ENCODE measurements around the gene CADPS2.

CADPS2 gene

DNA sequence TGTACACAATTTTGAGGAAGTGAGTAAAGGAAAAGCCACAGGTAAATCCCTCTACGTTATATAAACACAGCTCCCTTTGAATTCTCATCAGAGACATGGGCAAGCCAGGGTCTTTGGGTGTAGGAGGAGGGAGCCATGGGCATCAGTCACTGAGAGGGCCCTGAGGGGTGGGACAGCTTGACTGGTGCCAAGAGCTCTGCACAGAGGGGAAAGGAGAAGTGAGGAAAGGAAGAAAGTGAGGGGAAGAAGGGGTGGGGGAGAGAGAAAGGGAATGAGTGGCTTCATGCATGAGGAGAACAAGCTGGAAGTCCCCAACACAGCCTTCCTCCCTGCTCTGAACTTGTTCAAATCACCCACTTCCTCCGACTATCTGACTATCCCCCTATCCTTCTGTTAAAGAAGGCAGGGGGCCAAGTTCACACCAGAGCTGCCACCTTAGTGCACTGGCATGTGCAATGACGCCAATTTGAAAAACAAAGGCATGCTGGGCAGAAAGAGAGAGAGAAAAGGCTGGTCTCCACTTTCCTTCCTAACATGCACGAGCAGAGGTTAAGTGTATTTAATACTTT lies 167.2 kb downstream of the CADPS2 start:
- Histone ChIP-seq H3K27ac (ENCODE audit: low read length, poor library complexity, severe bottlenecking) (no peak overlapping the region), H3K36me3 (ENCODE audit: control insufficient read depth in 1 of 2, insufficient read depth in 2 of 2, low read depth in 1 of 2, low read length in 2 of 2) (no peaks in the 10 kb centered on the region), H4K8ac (ENCODE audit: low read length) (no peak overlapping the region), H3K9me3 (ENCODE audit: control insufficient read depth, low read length) (no peaks in the 10 kb centered on the region), H2BK5ac (ENCODE audit: low read depth, low read length, poor library complexity, severe bottlenecking) (no peak overlapping the region), H3K4me1 (ENCODE audit: control insufficient read depth, insufficient read depth, low read depth, low read length) (no peaks in the 10 kb centered on the region), H3K27me3 (ENCODE audit: control insufficient read depth in 1 of 2, insufficient read depth in 1 of 2, low read length in 2 of 2) (no peaks in the 10 kb centered on the region), H2BK120ac (ENCODE audit: low read depth, low read length) (no peak overlapping the region), H3K4ac (ENCODE audit: low read depth in 1 of 2, low read length in 2 of 2) (no peak overlapping the region), H2BK12ac (ENCODE audit: low read length in 2 of 2) (no peak overlapping the region), H3K4me2 (ENCODE audit: low read length, poor library complexity, severe bottlenecking) (no peak overlapping the region), H3K14ac (ENCODE audit: low read length in 2 of 2) (no peak overlapping the region), H2BK15ac (ENCODE audit: low read depth, poor library complexity, severe bottlenecking) (no peak overlapping the region), H3K79me1 (replicated peaks; ENCODE audit: low read length, poor library complexity, severe bottlenecking) (no peaks in the 10 kb centered on the region), H3K23ac (ENCODE audit: low read length in 2 of 2) (no peak overlapping the region), H3K9ac (ENCODE audit: low read length) (no peak overlapping the region), H3K18ac (ENCODE audit: low read depth in 1 of 2, low read length in 2 of 2) (no peak overlapping the region), H3K4me3 (ENCODE audit: insufficient read depth in 1 of 2, low read depth in 1 of 2, low read length in 2 of 2) (no peak overlapping the region), H2AFZ (ENCODE audit: low read depth, low read length) (no peak overlapping the region), H4K91ac (ENCODE audit: low read length) (no peak overlapping the region), H2AK5ac (ENCODE audit: low read length, severe bottlenecking) (no peak overlapping the region)
- WGBS = 81% methylated on average over 2 of the region's 4 CpGs
- no peak for DNase-seq

- Histone ChIP-seq H3K4me1 (ENCODE audit: control insufficient read depth, insufficient read depth, low read depth, low read length) (no peaks in the 10 kb centered on the region), H2AK5ac (ENCODE audit: low read length, severe bottlenecking) (no peak overlapping the region), H2BK15ac (ENCODE audit: low read depth, poor library complexity, severe bottlenecking) (no peak overlapping the region), H3K27ac (ENCODE audit: low read length, poor library complexity, severe bottlenecking) (no peak overlapping the region), H2BK5ac (ENCODE audit: low read depth, low read length, poor library complexity, severe bottlenecking) (no peak overlapping the region), H3K9me3 (ENCODE audit: control insufficient read depth, low read length) (no peaks in the 10 kb centered on the region), H3K4me2 (ENCODE audit: low read length, poor library complexity, severe bottlenecking) (no peak overlapping the region), H3K79me1 (replicated peaks; ENCODE audit: low read length, poor library complexity, severe bottlenecking) (no peaks in the 10 kb centered on the region), H4K8ac (ENCODE audit: low read length) (no peak overlapping the region), H4K91ac (ENCODE audit: low read length) (no peak overlapping the region), H3K18ac (ENCODE audit: low read depth in 1 of 2, low read length in 2 of 2) (no peak overlapping the region), H3K9ac (ENCODE audit: low read length) (no peak overlapping the region), H3K27me3 (ENCODE audit: control insufficient read depth in 1 of 2, insufficient read depth in 1 of 2, low read length in 2 of 2) (no peaks in the 10 kb centered on the region), H3K14ac (ENCODE audit: low read length in 2 of 2) (no peak overlapping the region), H3K36me3 (ENCODE audit: control insufficient read depth in 1 of 2, insufficient read depth in 2 of 2, low read depth in 1 of 2, low read length in 2 of 2) (no peaks in the 10 kb centered on the region), H2BK12ac (ENCODE audit: low read length in 2 of 2) (no peak overlapping the region), H3K23ac (ENCODE audit: low read length in 2 of 2) (no peak overlapping the region), H2BK120ac (ENCODE audit: low read depth, low read length) (no peak overlapping the region), H3K4ac (ENCODE audit: low read depth in 1 of 2, low read length in 2 of 2) (no peak overlapping the region), H2AFZ (ENCODE audit: low read depth, low read length) (no peak overlapping the region), H3K4me3 (ENCODE audit: insufficient read depth in 1 of 2, low read depth in 1 of 2, low read length in 2 of 2) (no peak overlapping the region)
- DNase-seq = no peak
- WGBS = 77% methylated on average over 4 of the region's 6 CpGs
These were observed 168.7 kb downstream of the CADPS2 start for GRCh38 chr7:122717356-122718089.

DNA sequence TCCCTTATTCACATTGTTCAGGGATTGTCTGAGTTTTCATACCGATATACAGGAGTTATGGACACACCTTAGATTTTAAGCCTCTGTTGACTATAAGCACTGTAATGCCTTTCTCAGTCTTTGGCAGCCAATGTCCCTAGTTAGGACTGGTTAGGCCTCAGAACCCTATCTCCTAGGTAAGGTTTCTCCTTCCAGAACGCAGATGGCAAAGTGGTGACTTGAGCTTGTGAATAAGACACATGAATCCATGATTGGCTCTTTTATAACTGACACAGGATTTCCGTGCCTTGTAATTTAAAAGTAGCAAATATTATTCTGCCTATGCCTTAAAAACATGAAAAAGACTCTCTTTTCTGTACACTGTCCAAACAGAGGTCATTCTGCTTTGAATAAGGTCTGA lies 171.1 kb downstream of the CADPS2 start:
- Histone ChIP-seq H2AK5ac (ENCODE audit: low read length, severe bottlenecking) (no peak overlapping the region), H3K4me3 (ENCODE audit: insufficient read depth in 1 of 2, low read depth in 1 of 2, low read length in 2 of 2) (no peak overlapping the region), H3K4me1 (ENCODE audit: control insufficient read depth, insufficient read depth, low read depth, low read length) (no peaks in the 10 kb centered on the region), H3K4ac (ENCODE audit: low read depth in 1 of 2, low read length in 2 of 2) (no peak overlapping the region), H3K4me2 (ENCODE audit: low read length, poor library complexity, severe bottlenecking) (no peak overlapping the region), H3K9ac (ENCODE audit: low read length) (no peak overlapping the region), H3K18ac (ENCODE audit: low read depth in 1 of 2, low read length in 2 of 2) (no peak overlapping the region), H3K27ac (ENCODE audit: low read length, poor library complexity, severe bottlenecking) (no peak overlapping the region), H3K36me3 (ENCODE audit: control insufficient read depth in 1 of 2, insufficient read depth in 2 of 2, low read depth in 1 of 2, low read length in 2 of 2) (no peaks in the 10 kb centered on the region), H4K8ac (ENCODE audit: low read length) (no peak overlapping the region), H3K27me3 (ENCODE audit: control insufficient read depth in 1 of 2, insufficient read depth in 1 of 2, low read length in 2 of 2) (no peaks in the 10 kb centered on the region), H2BK120ac (ENCODE audit: low read depth, low read length) (no peak overlapping the region), H2AFZ (ENCODE audit: low read depth, low read length) (no peak overlapping the region), H2BK12ac (ENCODE audit: low read length in 2 of 2) (no peak overlapping the region), H3K14ac (ENCODE audit: low read length in 2 of 2) (no peak overlapping the region), H4K91ac (ENCODE audit: low read length) (no peak overlapping the region), H2BK5ac (ENCODE audit: low read depth, low read length, poor library complexity, severe bottlenecking) (no peak overlapping the region), H3K9me3 (ENCODE audit: control insufficient read depth, low read length) (no peaks in the 10 kb centered on the region), H2BK15ac (ENCODE audit: low read depth, poor library complexity, severe bottlenecking) (no peak overlapping the region), H3K23ac (ENCODE audit: low read length in 2 of 2) (no peak overlapping the region), H3K79me1 (replicated peaks; ENCODE audit: low read length, poor library complexity, severe bottlenecking) (no peaks in the 10 kb centered on the region)
- 93% methylated on average over 3 of the region's 3 CpGs for WGBS
- DNase-seq = no peak

DNA sequence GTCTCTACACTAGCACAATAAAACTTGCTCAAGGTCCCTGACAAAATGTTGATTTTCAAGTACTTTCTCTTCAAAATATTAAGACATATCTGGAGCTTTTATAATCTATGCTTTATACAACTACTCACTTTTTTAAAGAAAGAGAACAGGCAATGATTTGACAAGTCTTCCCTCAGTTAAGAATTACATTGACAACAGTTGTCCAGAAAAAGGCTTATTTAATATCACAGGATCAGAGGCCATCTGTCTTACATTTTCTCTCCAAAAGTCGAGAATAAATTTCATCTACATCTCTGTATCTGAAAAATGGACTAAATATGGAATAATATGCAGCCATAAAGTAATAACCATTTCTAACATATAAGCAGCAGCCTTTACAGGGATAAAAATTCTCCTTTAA lies 175.3 kb downstream of the CADPS2 start:
- WGBS = no CpG with 5 or more reads among the region's 1 CpG
- no peak overlapping the region for H2BK12ac ChIP-seq (ENCODE audit: low read length in 2 of 2)

More for the DNA sequence above, 175.3 kb downstream of the CADPS2 start:
- Histone ChIP-seq H3K9me3 (ENCODE audit: control insufficient read depth, low read length) (no peaks in the 10 kb centered on the region), H3K4me2 (ENCODE audit: low read length, poor library complexity, severe bottlenecking) (no peak overlapping the region), H2BK120ac (ENCODE audit: low read depth, low read length) (no peak overlapping the region), H3K9ac (ENCODE audit: low read length) (no peak overlapping the region), H4K91ac (ENCODE audit: low read length) (no peak overlapping the region), H2AFZ (ENCODE audit: low read depth, low read length) (no peak overlapping the region), H2AK5ac (ENCODE audit: low read length, severe bottlenecking) (no peak overlapping the region), H3K36me3 (ENCODE audit: control insufficient read depth in 1 of 2, insufficient read depth in 2 of 2, low read depth in 1 of 2, low read length in 2 of 2) (no peaks in the 10 kb centered on the region), H3K14ac (ENCODE audit: low read length in 2 of 2) (no peak overlapping the region), H3K18ac (ENCODE audit: low read depth in 1 of 2, low read length in 2 of 2) (no peak overlapping the region), H2BK5ac (ENCODE audit: low read depth, low read length, poor library complexity, severe bottlenecking) (no peak overlapping the region), H2BK15ac (ENCODE audit: low read depth, poor library complexity, severe bottlenecking) (no peak overlapping the region), H4K8ac (ENCODE audit: low read length) (no peak overlapping the region), H3K27ac (ENCODE audit: low read length, poor library complexity, severe bottlenecking) (no peak overlapping the region), H3K79me1 (replicated peaks; ENCODE audit: low read length, poor library complexity, severe bottlenecking) (no peaks in the 10 kb centered on the region), H3K4me3 (ENCODE audit: insufficient read depth in 1 of 2, low read depth in 1 of 2, low read length in 2 of 2) (no peak overlapping the region), H3K4me1 (ENCODE audit: control insufficient read depth, insufficient read depth, low read depth, low read length) (no peaks in the 10 kb centered on the region), H3K27me3 (ENCODE audit: control insufficient read depth in 1 of 2, insufficient read depth in 1 of 2, low read length in 2 of 2) (no peaks in the 10 kb centered on the region), H3K23ac (ENCODE audit: low read length in 2 of 2) (no peak overlapping the region), H3K4ac (ENCODE audit: low read depth in 1 of 2, low read length in 2 of 2) (no peak overlapping the region)
- no peak for DNase-seq

Data from mesenchymal stem cell (in vitro differentiated cells and primary cell).